ENCODE data around the gene CLIP1.

- TF ChIP-seq EZH2 (IDR thresholded peaks at IDR 0.05) (no peak), POLR2AphosphoS5 (IDR thresholded peaks at IDR 0.05; ENCODE audit: low read depth, low read length) (no peak)
These were observed 31.8 kb upstream of the CLIP1 start for GRCh38 chr12:122454250-122454721.

Data from HCT116 (cell line).